GM19468 (cell line): Measurements from ENCODE around the gene SVIP.

Source experiments
- ATAC-seq: cut with Tn5 transposase; IDR thresholded peaks from one replicate; pipeline ENCODE4 v1.9.1; 2021; ENCODE audit warnings: mild to moderate bottlenecking, moderate library complexity, moderate number of reproducible peaks; ENCODE audit not compliant: unreplicated experiment; ENCODE audit errors: extremely low read depth

Gene SVIP

GRCh38 chr11:22829231-22830081 lies at the start of gene SVIP:
Gene SVIP, minus strand, starts transcription at chr11:22829801. Its CDS starts 53 bp downstream, at chr11:22829748.
- ATAC-seq, result peak; percentile 88

GRCh38 chr11:22878604-22879003 lies 49.0 kb upstream of the SVIP start:
- no peak for ATAC-seq

GRCh38 chr11:22878039-22878438 lies 48.4 kb upstream of the SVIP start:
- ATAC-seq, result no peak

- peak; percentile 98 for ATAC-seq
Measured at GRCh38 chr11:22875869-22876473, 46.4 kb upstream of the SVIP start.

GRCh38 chr11:22869325-22869724 lies 39.7 kb upstream of the SVIP start:
- ATAC-seq, result no peak

- ATAC-seq, result no peak
Measured at GRCh38 chr11:22860241-22860640, 30.6 kb upstream of the SVIP start, which contains the start of gene CCDC179. Gene CCDC179, minus strand, starts transcription at chr11:22860474. Its CDS starts 53 bp downstream, at chr11:22860421.

- no peak for ATAC-seq
Measured at GRCh38 chr11:22859756-22860155, 30.2 kb upstream of the SVIP start.

- ATAC-seq, result no peak
Measured at GRCh38 chr11:22851477-22851876, 21.9 kb upstream of the SVIP start.

- ATAC-seq, result no peak
Measured at GRCh38 chr11:22846726-22847125, 17.1 kb upstream of the SVIP start.

- no peak for ATAC-seq
Measured at GRCh38 chr11:22832315-22833015, 2.9 kb upstream of the SVIP start.

- ATAC-seq, result no peak
Measured at GRCh38 chr11:22830082-22830414, 447 bp upstream of the SVIP start.

GRCh38 chr11:22828373-22828772 lies 1.2 kb downstream of the SVIP start:
- ATAC-seq, result no peak

- no peak for ATAC-seq
Measured at GRCh38 chr11:22822203-22822602, 7.4 kb downstream of the SVIP start.

- ATAC-seq, result no peak
Measured at GRCh38 chr11:22809893-22810292, 19.7 kb downstream of the SVIP start.

GRCh38 chr11:22808571-22809197 lies 20.9 kb downstream of the SVIP start:
- no peak for ATAC-seq

- peak; percentile 85 for ATAC-seq
Measured at GRCh38 chr11:22807855-22808570, 21.6 kb downstream of the SVIP start.

- no peak for ATAC-seq
Measured at GRCh38 chr11:22807391-22807790, 22.2 kb downstream of the SVIP start.

- ATAC-seq, result no peak
Measured at GRCh38 chr11:22802861-22803260, 26.7 kb downstream of the SVIP start.

- ATAC-seq, result no peak
Measured at GRCh38 chr11:22800482-22800881, 29.1 kb downstream of the SVIP start.

- ATAC-seq, result no peak
Measured at GRCh38 chr11:22798901-22799300, 30.7 kb downstream of the SVIP start.
